ENCODE measurements around the gene RBM34.

DNA sequence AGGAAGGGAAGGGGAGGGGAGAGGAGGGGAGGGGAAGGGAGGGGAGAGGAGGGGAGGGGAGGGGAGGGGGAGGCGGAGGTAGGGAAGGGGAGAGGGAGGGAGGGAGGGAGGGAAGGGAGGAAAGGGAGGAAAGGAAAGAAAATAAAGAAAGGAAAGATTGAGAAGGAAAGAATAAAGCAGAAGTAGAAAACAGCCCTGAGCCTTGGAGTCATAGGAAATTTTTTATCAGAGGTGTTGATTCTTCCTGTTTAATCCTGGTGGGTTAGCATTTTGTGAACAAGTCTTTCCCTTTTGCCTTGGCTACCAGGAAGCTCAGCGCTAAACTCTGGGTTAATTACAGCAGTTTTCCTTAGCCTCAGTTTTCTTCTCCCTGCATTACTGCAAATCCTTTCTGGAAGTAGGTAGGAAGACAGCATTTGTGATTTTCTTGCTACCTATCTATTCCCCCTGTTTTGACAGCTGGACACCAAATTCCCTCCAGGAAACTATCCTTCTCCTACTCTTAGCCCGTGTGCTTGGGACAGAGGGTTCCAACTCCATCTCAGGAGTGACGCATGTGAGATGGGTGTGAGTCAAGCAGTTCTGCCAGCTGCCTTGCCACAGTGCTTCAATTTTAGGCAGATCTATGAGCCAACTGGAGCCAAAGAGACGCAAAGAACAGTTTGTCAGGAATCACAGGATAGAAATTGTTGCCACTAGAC lies 59.3 kb downstream of the RBM34 start:
- no peak for TF ChIP-seq PKNOX1 (IDR thresholded peaks at IDR 0.05)
- no peak for TF ChIP-seq NFYB (IDR thresholded peaks at IDR 0.05; ENCODE audit: insufficient read depth, low read depth, low read length)
- TF ChIP-seq, protein P1, sequence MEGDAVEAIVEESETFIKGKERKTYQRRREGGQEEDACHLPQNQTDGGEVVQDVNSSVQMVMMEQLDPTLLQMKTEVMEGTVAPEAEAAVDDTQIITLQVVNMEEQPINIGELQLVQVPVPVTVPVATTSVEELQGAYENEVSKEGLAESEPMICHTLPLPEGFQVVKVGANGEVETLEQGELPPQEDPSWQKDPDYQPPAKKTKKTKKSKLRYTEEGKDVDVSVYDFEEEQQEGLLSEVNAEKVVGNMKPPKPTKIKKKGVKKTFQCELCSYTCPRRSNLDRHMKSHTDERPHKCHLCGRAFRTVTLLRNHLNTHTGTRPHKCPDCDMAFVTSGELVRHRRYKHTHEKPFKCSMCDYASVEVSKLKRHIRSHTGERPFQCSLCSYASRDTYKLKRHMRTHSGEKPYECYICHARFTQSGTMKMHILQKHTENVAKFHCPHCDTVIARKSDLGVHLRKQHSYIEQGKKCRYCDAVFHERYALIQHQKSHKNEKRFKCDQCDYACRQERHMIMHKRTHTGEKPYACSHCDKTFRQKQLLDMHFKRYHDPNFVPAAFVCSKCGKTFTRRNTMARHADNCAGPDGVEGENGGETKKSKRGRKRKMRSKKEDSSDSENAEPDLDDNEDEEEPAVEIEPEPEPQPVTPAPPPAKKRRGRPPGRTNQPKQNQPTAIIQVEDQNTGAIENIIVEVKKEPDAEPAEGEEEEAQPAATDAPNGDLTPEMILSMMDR (IDR thresholded peaks at IDR 0.05 in 2 of 3, conservative IDR thresholded peaks at IDR 0.05 in 1 of 3; ENCODE audit: control insufficient read depth in 2 of 3, extremely low read depth in 1 of 3, insufficient read depth in 1 of 3, low read depth in 3 of 3, low read length in 3 of 3): no peak
- no peak for TF ChIP-seq POLR2A (IDR thresholded peaks at IDR 0.05; ENCODE audit: low read depth, low read length)
- TF ChIP-seq CHD4 (IDR thresholded peaks at IDR 0.05): no peak
- TF ChIP-seq ZNF24 (IDR thresholded peaks at IDR 0.05): no peak
- TF ChIP-seq CHD2 (IDR thresholded peaks at IDR 0.05; ENCODE audit: borderline replicate concordance, low read depth, low read length): no peak
- no peak for TF ChIP-seq CEBPB (IDR thresholded peaks at IDR 0.05; ENCODE audit: borderline replicate concordance in 1 of 2, low read depth in 2 of 2, low read length in 2 of 2)
- TF ChIP-seq NBN (IDR thresholded peaks at IDR 0.05): no peak

Measured in GM12878 (cell line).